IPS-15b (cell line): ENCODE data around the gene C16orf95.

Source experiments
- H3K27me3 ChIP-seq: one replicate; pipeline ENCODE4 v1.6.1; 2013; ENCODE audit warnings: low read length; ENCODE audit not compliant: control insufficient read depth, insufficient read depth
- H3K36me3 ChIP-seq: one replicate; pipeline ENCODE4 v1.6.1; 2013; ENCODE audit warnings: low read length; ENCODE audit not compliant: control insufficient read depth, insufficient read depth
- H3K4me1 ChIP-seq: one replicate; pipeline ENCODE4 v1.6.1; 2013; ENCODE audit warnings: mild to moderate bottlenecking, low read length; ENCODE audit not compliant: control insufficient read depth, insufficient read depth
- H3K4me3 ChIP-seq: one replicate; pipeline ENCODE4 v1.5.1; 2013; ENCODE audit warnings: low read depth, low read length
- H3K9ac ChIP-seq: one replicate; pipeline ENCODE4 v1.6.1; 2013; ENCODE audit warnings: low read depth, mild to moderate bottlenecking, low read length
- H3K9me3 ChIP-seq: one replicate; pipeline ENCODE4 v1.6.1; 2013; ENCODE audit warnings: mild to moderate bottlenecking, low read length; ENCODE audit not compliant: control insufficient read depth, insufficient read depth

Gene C16orf95

DNA sequence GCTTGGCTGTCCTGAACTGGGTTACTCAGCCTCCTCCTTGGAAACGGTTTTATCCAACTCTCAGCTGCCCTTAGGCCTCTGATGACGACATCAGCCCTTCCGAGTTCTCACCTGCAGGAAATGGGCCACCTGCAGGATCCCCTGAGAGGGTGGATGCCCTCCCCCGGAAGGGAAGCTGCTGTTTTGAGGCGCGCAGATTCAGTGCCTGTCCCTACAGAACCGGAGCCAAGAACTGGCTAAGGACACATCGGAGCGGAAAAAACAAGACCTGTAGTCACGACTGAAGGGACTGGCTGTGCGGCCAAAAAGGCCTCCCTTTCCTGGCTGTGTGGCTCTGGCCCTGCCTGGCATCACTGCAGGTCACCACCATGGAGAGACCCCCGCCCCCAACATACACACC lies 11.7 kb upstream of the C16orf95 start:
- H3K4me3 ChIP-seq: no peak overlapping the region
- peaks cover 22% of the 10 kb centered on the region for H3K36me3 ChIP-seq
- no peaks in the 10 kb centered on the region for H3K27me3 ChIP-seq
- no peaks in the 10 kb centered on the region for H3K4me1 ChIP-seq
- H3K9ac ChIP-seq: no peak overlapping the region
- H3K9me3 ChIP-seq: no peaks in the 10 kb centered on the region

DNA sequence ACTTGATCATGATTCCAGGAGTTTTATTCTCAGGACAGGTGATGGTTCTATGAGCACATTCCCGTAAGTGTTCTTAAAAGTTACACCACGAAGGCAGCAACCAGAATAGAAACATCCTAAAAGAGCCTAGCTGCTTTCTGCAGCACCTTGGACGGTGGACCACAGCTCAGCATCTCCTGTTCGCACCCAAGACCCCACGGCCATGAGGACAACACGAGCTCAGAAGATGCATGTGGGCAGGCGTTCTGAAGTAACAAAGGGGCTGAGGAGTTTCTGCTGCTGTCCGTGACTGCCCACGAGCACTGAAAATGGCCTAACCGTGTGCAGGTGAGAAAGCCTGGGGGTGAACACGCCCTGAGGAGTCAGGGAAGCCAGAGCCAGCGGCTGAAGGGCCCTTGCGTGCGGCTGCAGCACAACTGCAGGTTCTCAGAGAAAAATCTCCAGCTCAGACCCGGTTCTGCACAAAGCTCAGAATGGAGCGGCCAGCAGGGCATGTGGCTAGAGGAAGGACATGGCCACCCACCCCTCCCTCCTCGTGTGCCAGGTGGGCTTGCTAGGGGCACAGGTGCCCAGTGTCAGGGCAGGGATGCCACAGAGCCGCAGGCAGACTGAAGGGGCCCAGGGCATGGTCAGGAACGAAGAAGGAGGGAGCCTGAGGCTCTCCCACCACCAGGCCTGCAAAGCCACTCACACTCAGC lies 10.8 kb upstream of the C16orf95 start:
- H3K27me3 ChIP-seq: no peaks in the 10 kb centered on the region
- no peaks in the 10 kb centered on the region for H3K4me1 ChIP-seq
- peaks cover 17% of the 10 kb centered on the region for H3K36me3 ChIP-seq
- H3K9ac ChIP-seq: no peak overlapping the region
- H3K4me3 ChIP-seq: no peak overlapping the region
- no peaks in the 10 kb centered on the region for H3K9me3 ChIP-seq

- H3K4me3 ChIP-seq: no peak overlapping the region
- peaks cover 14% of the 10 kb centered on the region for H3K36me3 ChIP-seq
- H3K9ac ChIP-seq: no peak overlapping the region
- H3K4me1 ChIP-seq: no peaks in the 10 kb centered on the region
- H3K27me3 ChIP-seq: no peaks in the 10 kb centered on the region
- no peaks in the 10 kb centered on the region for H3K9me3 ChIP-seq
These were observed 9.0 kb upstream of the C16orf95 start for GRCh38 chr16:87326151-87326571.

GRCh38 chr16:87325423-87325858 lies 8.2 kb upstream of the C16orf95 start:
- no peaks in the 10 kb centered on the region for H3K27me3 ChIP-seq
- H3K36me3 ChIP-seq: peaks cover 12% of the 10 kb centered on the region
- no peaks in the 10 kb centered on the region for H3K9me3 ChIP-seq
- no peak overlapping the region for H3K4me3 ChIP-seq
- H3K9ac ChIP-seq: no peak overlapping the region
- no peaks in the 10 kb centered on the region for H3K4me1 ChIP-seq

GRCh38 chr16:87324411-87325275 lies 7.5 kb upstream of the C16orf95 start:
- H3K27me3 ChIP-seq: no peaks in the 10 kb centered on the region
- H3K9ac ChIP-seq: no peak overlapping the region
- H3K9me3 ChIP-seq: no peaks in the 10 kb centered on the region
- H3K4me1 ChIP-seq: no peaks in the 10 kb centered on the region
- no peak overlapping the region for H3K4me3 ChIP-seq
- H3K36me3 ChIP-seq: peaks cover 5% of the 10 kb centered on the region

- Histone ChIP-seq H3K27me3 (no peaks in the 10 kb centered on the region), H3K9me3 (no peaks in the 10 kb centered on the region), H3K4me1 (no peaks in the 10 kb centered on the region), H3K4me3 (no peak overlapping the region), H3K9ac (no peak overlapping the region), H3K36me3 (peaks cover under 1% of the 10 kb centered on the region)
These were observed 6.7 kb upstream of the C16orf95 start for GRCh38 chr16:87323727-87324410.

DNA sequence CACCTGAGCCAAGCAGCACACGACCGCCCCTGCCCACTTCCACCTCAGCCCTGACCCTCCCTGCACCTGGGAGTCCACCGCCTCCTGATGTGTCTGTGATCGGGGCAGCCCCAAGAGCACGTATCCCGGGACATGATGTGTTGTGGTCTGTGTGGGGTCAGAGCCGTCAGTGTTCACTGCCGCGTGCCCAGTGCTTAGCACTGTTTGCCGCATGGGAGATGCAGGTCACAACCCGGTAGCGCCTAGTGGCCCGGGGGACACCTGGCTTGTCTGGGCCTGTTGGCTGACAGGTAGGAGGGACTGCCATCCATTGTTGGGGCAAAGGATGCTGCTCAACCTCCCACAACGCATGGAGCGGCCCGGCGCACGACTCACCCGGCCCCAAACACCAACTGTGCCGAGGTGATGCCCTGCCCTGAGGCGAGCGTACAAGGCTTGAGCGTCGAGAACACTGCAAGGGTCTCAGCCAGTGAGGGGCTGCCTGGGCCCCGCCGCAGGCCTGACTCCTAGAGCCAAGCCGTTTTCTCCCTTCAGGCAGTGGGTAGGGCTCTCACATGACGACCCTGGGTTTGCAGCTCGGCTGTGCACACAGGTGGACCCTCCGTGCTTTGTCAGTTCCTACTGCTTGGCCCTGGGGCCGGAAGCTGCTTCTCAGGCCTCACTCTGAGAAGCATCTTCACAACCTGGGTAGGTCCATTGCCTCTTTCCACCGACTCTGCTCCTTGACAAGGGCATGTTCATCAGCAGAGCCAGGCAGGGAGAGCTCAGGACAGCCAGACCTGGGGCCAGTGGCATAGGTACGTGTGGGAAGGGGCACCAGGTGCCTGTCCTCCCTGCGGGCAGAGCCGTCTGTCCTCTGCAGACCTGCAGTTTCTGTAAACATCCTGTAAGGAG lies 5.9 kb upstream of the C16orf95 start:
- no peaks in the 10 kb centered on the region for H3K9me3 ChIP-seq
- no peak overlapping the region for H3K4me3 ChIP-seq
- no peaks in the 10 kb centered on the region for H3K36me3 ChIP-seq
- no peaks in the 10 kb centered on the region for H3K4me1 ChIP-seq
- H3K9ac ChIP-seq: no peak overlapping the region
- no peaks in the 10 kb centered on the region for H3K27me3 ChIP-seq

DNA sequence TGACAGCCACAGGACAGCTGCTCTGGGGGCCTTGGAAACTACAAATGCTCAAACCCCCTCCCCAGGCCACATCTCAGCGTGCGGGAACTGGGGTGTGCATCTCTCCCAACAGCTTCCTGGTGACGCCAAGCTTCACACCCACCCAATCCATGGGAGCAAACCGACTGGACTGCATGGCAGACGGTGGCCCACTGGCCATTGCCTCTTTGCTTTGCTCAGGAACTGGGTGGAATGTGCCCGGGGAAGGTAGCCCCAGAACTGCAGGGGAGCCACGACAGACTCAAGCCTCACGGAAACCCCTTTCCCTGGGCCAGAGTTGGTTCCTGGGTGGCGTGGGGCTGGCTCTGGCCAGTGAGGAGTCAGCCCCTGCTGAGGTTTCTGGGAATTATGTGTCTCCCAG lies 5.2 kb upstream of the C16orf95 start:
- Histone ChIP-seq H3K4me1 (no peaks in the 10 kb centered on the region), H3K9ac (no peak overlapping the region), H3K27me3 (no peaks in the 10 kb centered on the region), H3K9me3 (no peaks in the 10 kb centered on the region), H3K4me3 (no peak overlapping the region), H3K36me3 (no peaks in the 10 kb centered on the region)

DNA sequence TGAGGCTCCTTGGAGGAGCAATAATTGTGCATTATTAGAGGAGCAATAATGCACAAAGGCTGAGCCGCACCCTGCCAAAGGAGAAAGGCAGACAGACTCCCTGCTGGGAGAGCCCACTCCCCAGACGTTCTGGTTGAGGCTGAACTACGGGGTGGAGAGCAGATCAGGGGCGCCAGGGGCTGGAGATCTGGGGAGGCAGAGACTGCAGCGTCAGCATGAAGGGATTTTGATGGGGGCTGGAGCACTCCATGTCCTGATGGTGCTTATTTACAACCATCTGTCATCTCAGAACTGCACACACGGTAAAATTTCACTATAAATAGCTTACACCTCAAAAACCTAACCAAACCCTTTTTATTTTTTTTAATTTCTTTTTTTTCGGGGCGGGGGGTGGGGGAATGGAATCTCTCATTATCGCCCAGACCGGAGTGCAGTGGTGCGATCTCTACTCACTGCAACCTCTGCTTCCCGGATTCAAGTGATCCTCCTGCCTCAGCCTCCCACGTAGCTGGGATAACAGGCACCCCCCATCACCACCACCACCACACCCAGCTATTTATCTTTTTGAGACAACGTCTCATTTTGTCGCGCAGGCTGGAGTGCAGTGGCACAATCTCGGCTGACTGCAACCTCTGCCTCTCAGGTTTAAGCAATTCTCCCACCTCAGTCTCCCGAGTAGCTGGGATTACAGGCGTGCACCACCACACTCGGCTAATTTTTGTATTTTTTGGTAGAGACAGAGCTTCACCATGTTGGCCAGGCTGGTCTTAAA lies 4.3 kb upstream of the C16orf95 start:
- H3K27me3 ChIP-seq: no peaks in the 10 kb centered on the region
- no peaks in the 10 kb centered on the region for H3K9me3 ChIP-seq
- H3K4me1 ChIP-seq: no peaks in the 10 kb centered on the region
- no peaks in the 10 kb centered on the region for H3K36me3 ChIP-seq
- H3K4me3 ChIP-seq: no peak overlapping the region
- no peak overlapping the region for H3K9ac ChIP-seq

DNA sequence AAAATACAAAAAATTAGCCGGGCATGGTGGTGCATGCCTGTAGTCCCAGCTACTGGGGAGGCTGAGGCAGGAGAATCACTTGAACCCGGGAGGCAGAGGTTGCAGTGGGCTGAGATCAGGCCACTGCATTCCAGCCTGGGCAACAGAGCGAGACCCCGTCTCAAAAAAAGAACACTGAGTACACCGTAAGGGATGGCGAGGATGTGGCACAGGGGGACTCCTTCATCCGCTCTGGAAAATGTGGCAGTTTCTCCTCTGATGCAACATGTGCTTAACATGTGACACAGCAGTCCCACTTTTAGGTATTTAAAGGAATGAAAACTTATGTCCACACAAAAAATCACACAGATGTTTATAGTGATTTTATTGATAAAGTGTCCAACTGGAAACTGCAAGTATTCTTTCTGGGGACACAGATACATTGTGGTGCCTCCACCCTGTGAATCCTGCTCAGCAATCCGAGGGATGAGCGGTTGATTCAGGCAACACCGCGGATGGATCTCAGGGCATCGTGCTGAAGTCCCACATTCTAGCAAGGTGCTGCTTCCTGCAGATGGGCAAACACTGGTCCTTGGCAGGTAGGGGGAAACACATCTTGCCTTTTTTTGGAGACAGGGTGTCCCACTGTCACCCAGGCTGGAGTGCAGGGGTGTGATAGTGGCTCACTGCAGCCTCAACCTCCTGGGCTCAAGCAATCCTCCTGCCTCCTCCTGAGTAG lies 3.5 kb upstream of the C16orf95 start:
- Histone ChIP-seq H3K9me3 (no peaks in the 10 kb centered on the region), H3K9ac (no peak overlapping the region), H3K36me3 (no peaks in the 10 kb centered on the region), H3K4me3 (no peak overlapping the region), H3K4me1 (no peaks in the 10 kb centered on the region), H3K27me3 (no peaks in the 10 kb centered on the region)
